ENCODE data around the gene SULF2. TPM values are rescaled to one million over a fixed set of nuclear protein-coding genes. Genes with fewer than 3 reads are reported as not detected.

SULF2 gene
- total and polyA plus RNA-seq, 9 of the 15 experiments (the other 6 are each of a cell fraction or from before 2014, with no cell fraction given): 0.33 TPM; not detected in 8

GRCh38 chr20:47740121-47740861, 45.0 kb downstream of the SULF2 start (continued):
- TF ChIP-seq ZNF609 (CRISPR knock-in tag; IDR thresholded peaks at IDR 0.05; ENCODE audit: borderline replicate concordance): no peak
- TF ChIP-seq E2F1 (CRISPR knock-in tag; IDR thresholded peaks at IDR 0.05): no peak
- TF ChIP-seq SAFB2 (IDR thresholded peaks at IDR 0.05; ENCODE audit: borderline replicate concordance, low read depth, low read length, severe bottlenecking): no peak
- TF ChIP-seq ZNF274 (IDR thresholded peaks at IDR 0.05; ENCODE audit: borderline replicate concordance, low read depth, low read length): no peak
- no peak for TF ChIP-seq ARID3B (CRISPR knock-in tag; IDR thresholded peaks at IDR 0.05; ENCODE audit: borderline replicate concordance)
- TF ChIP-seq PYGO2 (tag; IDR thresholded peaks at IDR 0.05): no peak
- no peak for TF ChIP-seq ZNF316 (IDR thresholded peaks at IDR 0.05)
- no peak for TF ChIP-seq HOXB6 (CRISPR knock-in tag; IDR thresholded peaks at IDR 0.05; ENCODE audit: borderline replicate concordance)
- TF ChIP-seq RNF2 (IDR thresholded peaks at IDR 0.05): no peak
- TF ChIP-seq CEBPB (tag; IDR thresholded peaks at IDR 0.05): no peak
- no peak for TF ChIP-seq ZBED1 (IDR thresholded peaks at IDR 0.05)
- no peak for TF ChIP-seq SOX6 (IDR thresholded peaks at IDR 0.05)
- TF ChIP-seq CHCHD3 (CRISPR knock-in tag; IDR thresholded peaks at IDR 0.05): no peak
- TF ChIP-seq, protein P1, sequence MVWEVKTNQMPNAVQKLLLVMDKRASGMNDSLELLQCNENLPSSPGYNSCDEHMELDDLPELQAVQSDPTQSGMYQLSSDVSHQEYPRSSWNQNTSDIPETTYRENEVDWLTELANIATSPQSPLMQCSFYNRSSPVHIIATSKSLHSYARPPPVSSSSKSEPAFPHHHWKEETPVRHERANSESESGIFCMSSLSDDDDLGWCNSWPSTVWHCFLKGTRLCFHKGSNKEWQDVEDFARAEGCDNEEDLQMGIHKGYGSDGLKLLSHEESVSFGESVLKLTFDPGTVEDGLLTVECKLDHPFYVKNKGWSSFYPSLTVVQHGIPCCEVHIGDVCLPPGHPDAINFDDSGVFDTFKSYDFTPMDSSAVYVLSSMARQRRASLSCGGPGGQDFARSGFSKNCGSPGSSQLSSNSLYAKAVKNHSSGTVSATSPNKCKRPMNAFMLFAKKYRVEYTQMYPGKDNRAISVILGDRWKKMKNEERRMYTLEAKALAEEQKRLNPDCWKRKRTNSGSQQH (CRISPR knock-in tag; IDR thresholded peaks at IDR 0.05): no peak
- TF ChIP-seq, protein P2, sequence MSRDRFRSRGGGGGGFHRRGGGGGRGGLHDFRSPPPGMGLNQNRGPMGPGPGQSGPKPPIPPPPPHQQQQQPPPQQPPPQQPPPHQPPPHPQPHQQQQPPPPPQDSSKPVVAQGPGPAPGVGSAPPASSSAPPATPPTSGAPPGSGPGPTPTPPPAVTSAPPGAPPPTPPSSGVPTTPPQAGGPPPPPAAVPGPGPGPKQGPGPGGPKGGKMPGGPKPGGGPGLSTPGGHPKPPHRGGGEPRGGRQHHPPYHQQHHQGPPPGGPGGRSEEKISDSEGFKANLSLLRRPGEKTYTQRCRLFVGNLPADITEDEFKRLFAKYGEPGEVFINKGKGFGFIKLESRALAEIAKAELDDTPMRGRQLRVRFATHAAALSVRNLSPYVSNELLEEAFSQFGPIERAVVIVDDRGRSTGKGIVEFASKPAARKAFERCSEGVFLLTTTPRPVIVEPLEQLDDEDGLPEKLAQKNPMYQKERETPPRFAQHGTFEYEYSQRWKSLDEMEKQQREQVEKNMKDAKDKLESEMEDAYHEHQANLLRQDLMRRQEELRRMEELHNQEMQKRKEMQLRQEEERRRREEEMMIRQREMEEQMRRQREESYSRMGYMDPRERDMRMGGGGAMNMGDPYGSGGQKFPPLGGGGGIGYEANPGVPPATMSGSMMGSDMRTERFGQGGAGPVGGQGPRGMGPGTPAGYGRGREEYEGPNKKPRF (IDR thresholded peaks at IDR 0.05; ENCODE audit: low read depth, low read length): no peak
- TF ChIP-seq ZFP36 (IDR thresholded peaks at IDR 0.05; ENCODE audit: low read depth, low read length, partially characterized antibody): no peak
- no peak for TF ChIP-seq SRSF3 (IDR thresholded peaks at IDR 0.05; ENCODE audit: insufficient read depth, low read length)
